ENCODE results near the gene CGN. TPM values are rescaled to one million over a fixed set of nuclear protein-coding genes. Genes with fewer than 3 reads are reported as not detected.

CGN gene
- total RNA-seq: 1 to 10 TPM in 2 of 4 donors, under 1 TPM in 2; 0.42 to 3.1 (median 0.94) TPM

- Histone ChIP-seq H3K27me3 (no peaks in the 10 kb centered on the region), H3K4me1 (peaks cover 14 to 28% (median 26%) of the 10 kb centered on the region in 4 donors), H3K27ac (replicated peaks in 1 of 4) (peak within 1 kb of the TSS; percentile 75 to 86 (median 81)), H3K9me3 (no peaks in the 10 kb centered on the region), H3K4me3 (peak within 1 kb of the TSS; percentile 77 to 78 (median 78)), H3K36me3 (no peaks in the 10 kb centered on the region)
- no peak for TF ChIP-seq EP300 (IDR thresholded peaks at IDR 0.05)
- TF ChIP-seq POLR2AphosphoS5 (IDR thresholded peaks at IDR 0.05): peak; percentile 40 to 44
- 0% methylated on average over 16 of the region's 68 CpGs for WGBS
- peak; percentile 93 for DNase-seq (ENCODE audit: extremely low spot score)
- intact Hi-C loops (cut with DNase I): no loop called here
Measured at GRCh38 chr1:151510957-151511635, at the start of gene CGN. Gene CGN, plus strand, starts transcription at chr1:151511387. Its CDS starts 7,133 bp downstream, at chr1:151518520.

GRCh38 chr1:151461694-151462093 is 49.5 kb upstream of the CGN start:
- Histone ChIP-seq H3K4me1 (peaks cover 10 to 16% (median 15%) of the 10 kb centered on the region in 4 donors), H3K9me3 (no peaks in the 10 kb centered on the region), H3K36me3 (no peaks in the 10 kb centered on the region), H3K27ac (replicated peaks in 1 of 4) (no peak overlapping the region), H3K27me3 (no peaks in the 10 kb centered on the region), H3K4me3 (no peak overlapping the region)
- peak; percentile 72 for DNase-seq (ENCODE audit: extremely low spot score)
- TF ChIP-seq POLR2AphosphoS5 (IDR thresholded peaks at IDR 0.05): no peak
- no peak for TF ChIP-seq EP300 (IDR thresholded peaks at IDR 0.05)
- TF ChIP-seq CTCF (IDR thresholded peaks at IDR 0.05): no peak
- TF ChIP-seq POLR2A (IDR thresholded peaks at IDR 0.05; ENCODE audit: low read depth): no peak
- WGBS: 69% methylated on average over 5 of the region's 5 CpGs
- intact Hi-C loops (cut with DNase I): no loop called here

GRCh38 chr1:151465026-151465425 is 46.2 kb upstream of the CGN start:
- intact Hi-C loops (cut with DNase I): no loop called here
- TF ChIP-seq POLR2AphosphoS5 (IDR thresholded peaks at IDR 0.05) (no peak), CTCF (IDR thresholded peaks at IDR 0.05) (no peak), EP300 (IDR thresholded peaks at IDR 0.05) (no peak), POLR2A (IDR thresholded peaks at IDR 0.05; ENCODE audit: low read depth) (no peak)
- Histone ChIP-seq H3K4me1 (peaks cover 0 to under 1% (median 0%) of the 10 kb centered on the region in 4 donors), H3K4me3 (no peak overlapping the region), H3K9me3 (no peaks in the 10 kb centered on the region), H3K36me3 (no peaks in the 10 kb centered on the region), H3K27ac (replicated peaks in 1 of 4) (no peak overlapping the region), H3K27me3 (no peaks in the 10 kb centered on the region)
- DNase-seq (ENCODE audit: extremely low spot score): no peak
- 63% methylated on average over 1 of the region's 1 CpG for WGBS

GRCh38 chr1:151472856-151473731 is 38.1 kb upstream of the CGN start:
- Histone ChIP-seq H3K4me3 (peak overlapping the region; percentile 59 to 76 (median 68)), H3K27ac (replicated peaks in 1 of 4) (peak overlapping the region; percentile 81 to 84 (median 82)), H3K36me3 (no peaks in the 10 kb centered on the region), H3K4me1 (peaks cover 6 to 16% (median 10%) of the 10 kb centered on the region in 4 donors), H3K9me3 (no peaks in the 10 kb centered on the region), H3K27me3 (no peaks in the 10 kb centered on the region)
- TF ChIP-seq POLR2AphosphoS5 (IDR thresholded peaks at IDR 0.05): peak in 1 of 2 donors; percentile 17
- no peak for TF ChIP-seq EP300 (IDR thresholded peaks at IDR 0.05)
- intact Hi-C loops (cut with DNase I): no loop called here
- DNase-seq (ENCODE audit: extremely low spot score): peak; percentile 93
- WGBS: 5% methylated on average over 36 of the region's 36 CpGs

- H3K27ac ChIP-seq (replicated peaks in 1 of 4): no peak overlapping the region
- TF ChIP-seq EP300 (IDR thresholded peaks at IDR 0.05) (no peak), CTCF (IDR thresholded peaks at IDR 0.05) (no peak), POLR2A (IDR thresholded peaks at IDR 0.05; ENCODE audit: low read depth) (no peak), POLR2AphosphoS5 (IDR thresholded peaks at IDR 0.05) (no peak)
- H3K4me1 ChIP-seq: peaks cover 6 to 16% (median 10%) of the 10 kb centered on the region in 4 donors
- intact Hi-C loops (cut with DNase I): loop anchor here (2.0 kb wide), 1 partner anchor 18 kb away; no protein-coding TSS in a partner anchor
- H3K27me3 ChIP-seq: no peaks in the 10 kb centered on the region
- no peak overlapping the region for H3K4me3 ChIP-seq
- no peaks in the 10 kb centered on the region for H3K36me3 ChIP-seq
- peak; percentile 45 for DNase-seq (ENCODE audit: extremely low spot score)
- H3K9me3 ChIP-seq: no peaks in the 10 kb centered on the region
- WGBS: 81% methylated on average over 3 of the region's 3 CpGs
Measured at GRCh38 chr1:151474745-151475144, 36.4 kb upstream of the CGN start.

All from esophagus muscularis mucosa (tissue), 4 donors.